Activated CD4-positive, alpha-beta T cell treated with anti-CD3 and anti-CD28 coated beads for 36 hours (primary cell): ENCODE results near the gene OBSL1. TPM values are rescaled to one million over a fixed set of nuclear protein-coding genes. Genes with fewer than 3 reads are reported as not detected.
A peak's percentile ranks its signal among the peaks of the same experiment; 100 is the strongest.

ENCODE experiments used
- ATAC-seq: fragments of 200-7000 bp; cut with Tn5 transposase; one replicate; pipeline ENCODE4 v1.10.0; 2021; ENCODE audit warnings: mild to moderate bottlenecking, moderate library complexity
- CTCF ChIA-PET: fragments of 350-600 bp; sonication (Branson Sonifier 250); formaldehyde crosslinking; loops from one replicate; lab custom pipeline; 2021; ENCODE audit warnings: antibody characterized with exemption; lab: Charles Lee
- POLR2A ChIA-PET: fragments of 350-600 bp; sonication (Branson Sonifier 250); formaldehyde crosslinking; loops from one replicate; lab custom pipeline; 2021; ENCODE audit warnings: antibody characterized with exemption, inconsistent platforms; lab: Charles Lee
- DNase-seq: peaks from one replicate; pipeline ENCODE4 v3.0.0-alpha.2; 2020
- H3K27ac Mint-ChIP-seq: one replicate; pipeline ENCODE4 v1.8.0; 2021; ENCODE audit warnings: mixed read lengths
- H3K27me3 Mint-ChIP-seq: one replicate; pipeline ENCODE4 v1.8.0; 2021; ENCODE audit warnings: mixed read lengths
- H3K36me3 Mint-ChIP-seq: one replicate; pipeline ENCODE4 v1.8.0; 2021; ENCODE audit warnings: low read depth, mixed read lengths
- H3K4me1 Mint-ChIP-seq: one replicate; pipeline ENCODE4 v1.8.0; 2021; ENCODE audit warnings: mixed read lengths
- H3K4me3 Mint-ChIP-seq: one replicate; pipeline ENCODE4 v1.8.0; 2021; ENCODE audit warnings: mild to moderate bottlenecking, moderate library complexity, mixed read lengths
- H3K9me3 Mint-ChIP-seq: one replicate; pipeline ENCODE4 v1.8.0; 2021; ENCODE audit warnings: low read depth, mixed read lengths
- intact Hi-C, 2 experiments: fragments of 100-400 bp; cut with DNase I in 1 of 2; cut with micrococcal nuclease in 1 of 2; formaldehyde crosslinking; loops; one replicate each; pipeline versions ENCODE4 v1.14.2 to v1.15.1; 2022 to 2024; cut with DNase I, micrococcal nuclease
- total RNA-seq, 2 experiments: library from RNA; stranded (reverse); gene quantifications; one replicate each; pipeline ENCODE4 v1.2.3, GENCODE V29; 2021

The OBSL1 gene
- total RNA-seq, 2 experiments from 2014 or later, result 1.0 to 1.9 TPM

GRCh38 chr2:219572237-219573001, 1.1 kb upstream of the OBSL1 start, which contains the start of gene INHA:
INHA (plus strand) TSS chr2:219572310; CDS start chr2:219572375, 65 bp downstream.
- Mint-ChIP-seq H3K27ac (no peak within 1 kb of the TSS), H3K27me3 (peaks cover 34% of the 10 kb centered on the region), H3K4me3 (no peak within 1 kb of the TSS), H3K9me3 (no peaks in the 10 kb centered on the region), H3K36me3 (no peaks in the 10 kb centered on the region), H3K4me1 (no peaks in the 10 kb centered on the region)
- POLR2A ChIA-PET, result no interaction called here
- intact Hi-C loops, result no loop called here
- DNase-seq, result no peak
- CTCF ChIA-PET, result interaction anchor here (0.7 to 1.4 kb wide), 2 partner anchors 12 to 29 kb away, joined by 3 to 6 read pairs; partner anchors contain the start of gene CHPF
- ATAC-seq, result no peak

DNA sequence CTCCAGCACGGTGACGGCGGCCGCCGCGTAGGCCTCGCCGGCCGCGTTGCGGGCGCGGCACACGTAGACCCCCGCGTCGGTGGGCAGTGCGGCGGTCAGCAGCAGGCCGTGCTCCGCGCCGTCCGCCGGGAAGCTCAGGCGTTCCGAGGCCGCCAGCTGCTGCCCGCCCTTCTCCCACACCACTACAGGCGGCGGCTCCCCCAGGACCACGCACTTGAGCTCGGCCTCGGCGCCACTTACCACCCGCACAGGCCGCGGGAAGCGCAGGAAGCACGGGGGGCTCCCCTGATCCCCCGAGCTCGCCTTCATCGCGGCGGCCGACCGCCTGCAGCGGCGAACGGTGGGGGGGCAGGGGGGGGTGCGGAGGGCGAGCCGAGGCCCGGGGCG, 422 bp downstream of the OBSL1 start:
- Mint-ChIP-seq H3K9me3 (no peaks in the 10 kb centered on the region), H3K27me3 (peaks cover 32% of the 10 kb centered on the region), H3K4me3 (peak overlapping the region; percentile 43), H3K4me1 (no peaks in the 10 kb centered on the region), H3K36me3 (no peaks in the 10 kb centered on the region), H3K27ac (no peak overlapping the region)
- ChIA-PET CTCF (interaction anchor here (0.5 to 1.4 kb wide), 5 partner anchors 10 to 72 kb away, joined by 3 to 6 read pairs (median 3); no protein-coding TSS in a partner anchor), POLR2A (interaction anchor here (0.5 kb wide), 1 partner anchor 22 kb away, joined by 9 read pairs; no protein-coding TSS in a partner anchor)
- ATAC-seq, result peak; percentile 28
- intact Hi-C loops, result loop anchor here in 1 of 2 experiments (2.0 kb wide), 1 partner anchor 26 kb away; the partner anchor contains the start of gene STK11IP
- DNase-seq, result no peak

DNA sequence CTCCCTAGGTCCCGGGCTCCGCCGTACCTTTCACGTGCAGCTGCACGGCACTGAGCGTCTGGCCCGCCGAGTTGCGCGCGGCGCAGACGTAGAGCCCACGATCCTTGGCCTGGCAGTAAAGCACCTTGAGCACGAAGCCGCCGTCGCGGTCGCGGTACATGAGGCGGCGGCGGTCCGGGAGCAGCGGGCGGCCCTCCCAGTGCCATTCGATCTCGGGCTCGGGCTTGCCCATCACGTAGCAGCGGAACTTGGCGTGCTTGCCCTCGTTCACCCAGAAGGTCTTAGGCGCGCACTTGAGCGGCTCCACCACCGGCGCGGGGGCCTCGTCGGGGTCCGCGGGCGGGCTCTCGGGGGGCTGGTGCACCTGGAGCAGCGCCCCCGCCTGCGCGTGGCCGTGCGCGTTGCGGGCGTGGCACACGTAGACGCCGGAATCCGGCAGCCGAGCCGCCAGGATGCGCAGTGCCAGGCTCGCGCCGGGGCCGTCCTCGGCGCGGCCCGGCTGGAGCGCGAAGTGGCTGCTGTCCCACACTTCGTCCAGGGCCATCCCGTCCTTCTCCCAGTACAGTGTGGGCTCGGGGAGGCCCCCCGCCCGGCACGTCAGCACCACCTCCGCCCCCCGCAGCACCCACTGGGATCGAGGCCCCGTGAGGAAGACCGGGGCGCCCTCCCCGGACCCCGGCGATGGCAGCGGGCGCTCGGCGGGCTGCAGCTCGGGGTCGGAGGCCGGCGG, 980 bp downstream of the OBSL1 start:
- intact Hi-C loops, result loop anchor here in 1 of 2 experiments (2.0 kb wide), 1 partner anchor 26 kb away; the partner anchor contains the start of gene STK11IP
- H3K4me1 Mint-ChIP-seq, result no peaks in the 10 kb centered on the region
- H3K27me3 Mint-ChIP-seq, result peaks cover 30% of the 10 kb centered on the region
- no peaks in the 10 kb centered on the region for H3K9me3 Mint-ChIP-seq
- ATAC-seq (peak; percentile 70), DNase-seq (peak; percentile 34)
- no peaks in the 10 kb centered on the region for H3K36me3 Mint-ChIP-seq
- CTCF ChIA-PET, result interaction anchor here (0.5 to 1.2 kb wide), 2 partner anchors 11 to 27 kb away, joined by 3 to 5 read pairs; no protein-coding TSS in a partner anchor
- no peak overlapping the region for H3K27ac Mint-ChIP-seq
- POLR2A ChIA-PET, result no interaction called here
- H3K4me3 Mint-ChIP-seq, result peak overlapping the region; percentile 43

DNA sequence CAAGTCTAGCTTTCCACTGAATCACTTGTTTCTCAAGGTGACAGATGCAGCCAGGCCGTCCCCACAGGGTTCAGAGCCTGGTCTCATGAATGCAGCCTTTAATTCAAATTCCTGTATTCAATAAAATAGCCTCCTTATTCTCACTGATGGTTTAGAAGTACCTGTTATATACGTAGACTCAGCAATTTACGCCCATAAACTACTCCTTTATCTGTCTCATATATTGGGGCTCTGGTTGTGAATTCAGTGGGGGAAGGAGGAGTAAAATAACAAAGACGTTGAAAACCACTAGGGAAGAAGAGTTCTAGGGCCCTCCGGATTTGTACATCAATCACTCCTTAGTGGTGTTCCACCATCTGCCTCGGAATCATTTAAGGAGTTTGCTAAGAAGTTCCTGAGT, 1.7 kb downstream of the OBSL1 start:
- DNase-seq (no peak), ATAC-seq (no peak)
- no peak overlapping the region for H3K4me3 Mint-ChIP-seq
- CTCF ChIA-PET, result interaction anchor here (1.0 kb wide), 1 partner anchor 28 kb away, joined by 3 read pairs; the partner anchor contains the start of gene STK11IP
- intact Hi-C loops, result loop anchor here in 1 of 2 experiments (2.0 kb wide), 1 partner anchor 27 kb away; the partner anchor contains the start of gene STK11IP
- no peaks in the 10 kb centered on the region for H3K9me3 Mint-ChIP-seq
- H3K27ac Mint-ChIP-seq, result no peak overlapping the region
- H3K27me3 Mint-ChIP-seq, result peaks cover 28% of the 10 kb centered on the region
- no peaks in the 10 kb centered on the region for H3K4me1 Mint-ChIP-seq
- H3K36me3 Mint-ChIP-seq, result no peaks in the 10 kb centered on the region
- POLR2A ChIA-PET, result no interaction called here

DNA sequence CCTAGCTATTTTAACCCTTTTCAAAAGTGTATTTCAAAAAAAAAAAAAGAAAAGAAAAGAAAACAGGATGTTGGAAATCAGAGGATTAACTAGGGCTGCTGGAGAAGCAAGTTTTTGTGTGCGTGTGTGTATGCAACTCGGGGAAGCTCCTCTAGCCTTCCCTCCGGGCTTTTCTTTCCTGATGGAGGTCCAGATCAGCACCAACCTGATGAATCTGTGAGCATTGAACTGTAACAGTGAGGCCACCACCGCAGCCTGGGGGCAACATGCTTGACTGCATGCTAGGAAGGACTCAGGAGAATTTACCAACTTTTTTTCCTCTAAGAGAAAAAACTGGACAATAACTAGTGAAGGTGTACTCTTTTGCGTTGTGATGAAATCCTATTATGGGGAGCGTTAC, 2.3 kb downstream of the OBSL1 start:
- intact Hi-C loops, result no loop called here
- POLR2A ChIA-PET, result no interaction called here
- CTCF ChIA-PET, result interaction anchor here (0.7 to 1.0 kb wide), 2 partner anchors 9 to 28 kb away, joined by 3 to 4 read pairs; partner anchors contain the start of gene STK11IP
- no peaks in the 10 kb centered on the region for H3K4me1 Mint-ChIP-seq
- no peak for DNase-seq
- no peaks in the 10 kb centered on the region for H3K9me3 Mint-ChIP-seq
- peaks cover 28% of the 10 kb centered on the region for H3K27me3 Mint-ChIP-seq
- H3K27ac Mint-ChIP-seq, result no peak overlapping the region
- no peak overlapping the region for H3K4me3 Mint-ChIP-seq
- no peaks in the 10 kb centered on the region for H3K36me3 Mint-ChIP-seq
- no peak for ATAC-seq

DNA sequence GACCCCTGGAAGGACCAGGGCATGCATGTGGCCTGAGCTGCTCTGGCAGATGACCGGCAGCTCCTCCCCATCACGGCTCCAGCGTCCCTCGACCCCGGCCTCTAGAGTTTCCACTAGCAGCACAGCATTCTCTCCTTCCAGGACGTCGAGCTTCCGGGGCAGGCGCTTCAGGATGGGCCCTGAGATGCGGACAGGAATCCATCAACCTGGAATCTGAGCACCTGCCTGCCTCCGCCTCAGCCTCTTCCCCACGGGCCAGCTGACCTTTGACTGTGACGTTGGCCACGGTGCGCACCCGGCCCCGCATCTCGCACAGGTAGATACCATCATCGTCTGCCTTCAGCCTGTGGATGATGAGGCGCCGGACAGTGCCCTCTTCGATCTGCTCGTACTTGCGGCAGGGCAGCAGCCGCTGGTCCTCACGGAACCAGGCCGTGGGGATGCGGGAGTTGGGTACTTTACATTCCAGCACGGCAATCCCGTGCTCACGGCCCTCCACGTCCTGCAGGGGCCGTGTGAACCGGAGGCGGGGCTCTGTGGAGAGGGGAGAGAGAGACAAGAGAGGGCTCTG, 3.5 kb downstream of the OBSL1 start:
- Mint-ChIP-seq H3K36me3 (no peaks in the 10 kb centered on the region), H3K27ac (no peak overlapping the region), H3K4me3 (no peak overlapping the region), H3K9me3 (no peaks in the 10 kb centered on the region), H3K27me3 (peaks cover 26% of the 10 kb centered on the region), H3K4me1 (no peaks in the 10 kb centered on the region)
- intact Hi-C loops, result no loop called here
- ChIA-PET CTCF (no interaction called here), POLR2A (no interaction called here)
- DNase-seq (no peak), ATAC-seq (no peak)

GRCh38 chr2:219567131-219567530, 4.2 kb downstream of the OBSL1 start:
- ATAC-seq (no peak), DNase-seq (no peak)
- ChIA-PET POLR2A (no interaction called here), CTCF (no interaction called here)
- Mint-ChIP-seq H3K36me3 (no peaks in the 10 kb centered on the region), H3K27me3 (peaks cover 25% of the 10 kb centered on the region), H3K4me1 (no peaks in the 10 kb centered on the region), H3K4me3 (no peak overlapping the region), H3K27ac (no peak overlapping the region), H3K9me3 (no peaks in the 10 kb centered on the region)
- intact Hi-C loops, result no loop called here

DNA sequence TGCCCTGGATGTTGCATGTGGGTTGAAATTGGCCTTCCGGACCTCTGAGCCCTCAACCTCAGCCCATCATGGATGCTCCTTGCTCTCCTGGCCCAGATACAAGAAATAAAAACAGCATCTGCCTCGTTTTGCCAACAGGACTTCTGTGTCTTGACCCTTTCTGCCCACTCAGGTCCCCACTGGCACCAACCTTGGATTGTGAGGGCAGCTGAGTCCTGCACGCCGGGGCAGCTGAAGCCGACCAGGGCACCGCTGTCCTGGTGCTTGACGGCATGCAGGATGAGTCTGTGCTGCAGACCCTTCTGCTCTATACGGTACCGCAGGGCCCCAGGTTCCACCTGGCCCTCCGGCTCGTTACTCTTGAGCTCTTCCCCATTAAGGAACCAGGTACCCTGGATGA, 4.7 kb downstream of the OBSL1 start:
- POLR2A ChIA-PET, result no interaction called here
- no peak for ATAC-seq
- H3K4me3 Mint-ChIP-seq, result no peak overlapping the region
- no peaks in the 10 kb centered on the region for H3K36me3 Mint-ChIP-seq
- CTCF ChIA-PET, result no interaction called here
- no peaks in the 10 kb centered on the region for H3K4me1 Mint-ChIP-seq
- H3K9me3 Mint-ChIP-seq, result no peaks in the 10 kb centered on the region
- H3K27ac Mint-ChIP-seq, result no peak overlapping the region
- peaks cover 20% of the 10 kb centered on the region for H3K27me3 Mint-ChIP-seq
- no peak for DNase-seq
- intact Hi-C loops, result no loop called here

DNA sequence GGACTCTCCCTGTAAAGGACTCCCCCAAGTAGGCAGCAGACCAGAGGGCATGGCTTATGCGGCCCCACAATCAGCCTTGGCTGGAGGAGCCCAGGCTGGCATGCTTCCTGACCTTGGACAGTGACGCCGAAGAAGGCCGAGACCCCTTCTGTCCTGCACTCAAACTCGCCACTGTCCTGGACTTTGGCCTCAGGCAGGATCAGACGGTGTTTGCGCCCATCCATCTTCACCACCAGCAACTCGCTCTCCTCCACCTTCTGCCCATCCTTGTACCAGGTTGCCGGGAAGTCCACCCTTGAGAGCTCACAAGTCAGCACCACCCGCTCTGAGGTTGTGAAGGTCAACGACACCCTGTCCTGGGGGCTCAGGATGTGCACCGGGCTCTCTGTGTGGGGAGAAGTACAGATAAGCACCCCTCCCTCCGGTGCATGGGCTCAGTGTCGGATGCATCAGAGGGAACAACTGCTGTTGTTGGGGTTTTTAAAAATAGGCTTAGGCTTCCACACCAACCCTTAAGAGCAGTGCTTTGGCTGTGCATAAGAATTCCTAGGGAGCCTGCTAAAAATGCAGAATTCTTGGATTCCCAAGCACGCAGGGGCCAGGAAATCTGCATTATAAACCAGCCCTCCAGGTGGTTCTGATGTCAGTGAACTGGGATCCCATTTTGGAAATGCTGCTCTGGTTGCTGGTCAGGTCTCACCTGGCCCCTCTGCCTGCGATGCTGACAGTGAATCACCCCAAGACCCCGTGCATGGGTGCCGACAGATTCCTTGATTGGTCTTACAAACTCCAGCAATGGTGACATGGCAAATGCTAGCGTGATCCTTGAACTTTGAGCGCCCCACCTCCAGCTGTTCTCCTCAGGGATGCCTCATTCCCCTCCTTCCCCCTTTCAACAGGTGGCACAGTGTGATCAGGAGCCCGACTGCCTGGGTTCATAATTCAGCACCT, 5.9 kb downstream of the OBSL1 start:
- no peak overlapping the region for H3K27ac Mint-ChIP-seq
- no peak for DNase-seq
- no peaks in the 10 kb centered on the region for H3K4me1 Mint-ChIP-seq
- ATAC-seq, result no peak
- no peak overlapping the region for H3K4me3 Mint-ChIP-seq
- H3K27me3 Mint-ChIP-seq, result peaks cover 20% of the 10 kb centered on the region
- no peaks in the 10 kb centered on the region for H3K36me3 Mint-ChIP-seq
- no peaks in the 10 kb centered on the region for H3K9me3 Mint-ChIP-seq
- intact Hi-C loops, result no loop called here
- ChIA-PET POLR2A (no interaction called here), CTCF (interaction anchor here (0.9 kb wide), 1 partner anchor 18 kb away, joined by 4 read pairs; no protein-coding TSS in a partner anchor)

DNA sequence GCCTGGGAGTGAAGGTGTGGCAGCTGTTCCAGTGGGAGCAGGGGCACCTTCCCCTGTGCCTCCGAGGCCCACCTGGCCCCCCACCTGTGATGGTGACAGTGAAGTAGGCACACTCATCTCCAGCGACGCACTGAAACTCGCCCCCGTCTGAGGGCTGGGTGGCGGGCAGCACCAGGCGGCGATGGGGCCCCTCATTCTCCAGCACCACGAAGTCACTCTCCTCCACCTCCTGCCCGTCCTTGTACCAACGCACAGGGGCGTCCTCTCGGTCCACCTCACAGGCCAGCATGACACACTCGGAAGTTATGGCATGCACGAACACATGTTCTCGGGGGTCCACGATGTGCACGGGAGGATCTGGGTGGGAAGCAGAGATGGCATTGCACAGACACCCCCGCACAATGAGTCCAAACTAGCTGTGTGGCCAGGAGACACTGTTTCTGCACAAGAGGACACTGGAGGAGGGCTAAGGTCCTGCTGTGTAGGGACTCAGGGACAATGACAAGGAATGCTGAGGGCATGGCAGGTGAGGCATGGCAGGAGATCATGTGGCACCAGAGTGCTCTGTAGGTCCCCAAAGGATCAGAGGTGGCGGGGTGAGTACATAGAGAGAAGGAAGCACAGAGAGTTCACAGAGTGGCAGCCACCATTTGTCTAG, 7.9 kb downstream of the OBSL1 start:
- CTCF ChIA-PET, result interaction anchor here (0.6 to 0.9 kb wide), 2 partner anchors 33 to 215 kb away, joined by 3 read pairs; no protein-coding TSS in a partner anchor
- Mint-ChIP-seq H3K27ac (no peak overlapping the region), H3K4me3 (no peak overlapping the region), H3K9me3 (no peaks in the 10 kb centered on the region), H3K36me3 (no peaks in the 10 kb centered on the region), H3K4me1 (no peaks in the 10 kb centered on the region), H3K27me3 (peaks cover 6% of the 10 kb centered on the region)
- POLR2A ChIA-PET, result no interaction called here
- intact Hi-C loops, result no loop called here
- ATAC-seq (no peak), DNase-seq (no peak)
